ENCODE measurements around the gene BRI3BP. TPM values are rescaled to one million over a fixed set of nuclear protein-coding genes. Genes with fewer than 3 reads are reported as not detected.
A peak's percentile ranks its signal among the peaks of the same experiment; 100 is the strongest.
"Not testable (repeated sequence)": the region's sequence is repeated elsewhere in the genome, so short reads cannot be mapped to it uniquely, and the experiment has no call there.

Gene BRI3BP
- total RNA-seq, 1 experiment from 2014 or later = 23.7 TPM

DNA sequence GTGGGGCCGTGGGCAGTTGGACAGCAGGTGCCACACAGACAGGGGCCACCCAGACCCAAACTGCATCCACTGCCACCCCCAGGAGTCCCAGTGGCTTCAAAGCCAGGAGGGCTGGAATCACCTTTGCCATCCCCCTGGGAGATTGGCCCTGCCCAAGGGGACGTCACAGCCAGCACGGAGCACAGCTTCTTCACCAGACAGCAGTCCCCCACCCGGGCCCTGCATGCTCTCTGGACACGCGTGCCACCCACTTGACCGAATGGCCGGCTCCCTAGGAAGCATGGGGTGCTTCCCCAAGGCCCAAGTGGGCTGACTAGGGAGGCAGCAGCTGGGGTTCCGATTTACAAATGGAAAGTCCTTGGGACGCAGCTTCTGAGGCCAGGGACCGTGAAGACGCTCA, 21.8 kb upstream of the BRI3BP start:
- no peak for DNase-seq (ENCODE audit: extremely low read depth, low read depth)

DNA sequence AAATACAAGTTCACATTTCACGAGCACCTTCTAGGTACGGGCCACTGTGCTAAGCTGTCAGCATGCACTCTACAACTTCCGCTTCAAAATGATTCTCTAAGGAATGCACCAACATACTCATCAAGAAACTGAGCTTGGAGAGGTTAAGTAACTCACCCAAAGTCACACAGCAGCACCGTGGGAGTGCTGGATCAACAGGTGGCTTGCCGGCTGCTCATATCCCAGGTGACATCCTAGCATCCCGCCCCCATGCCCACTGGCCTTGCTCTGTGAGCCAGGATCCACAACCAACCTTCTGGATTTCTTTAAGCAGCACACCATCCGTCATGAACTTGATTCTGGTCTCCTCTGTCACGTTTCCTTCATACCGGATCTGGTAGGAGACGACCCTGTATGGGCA, 21.2 kb upstream of the BRI3BP start:
- DNase-seq (ENCODE audit: extremely low read depth, low read depth) = no peak

DNA sequence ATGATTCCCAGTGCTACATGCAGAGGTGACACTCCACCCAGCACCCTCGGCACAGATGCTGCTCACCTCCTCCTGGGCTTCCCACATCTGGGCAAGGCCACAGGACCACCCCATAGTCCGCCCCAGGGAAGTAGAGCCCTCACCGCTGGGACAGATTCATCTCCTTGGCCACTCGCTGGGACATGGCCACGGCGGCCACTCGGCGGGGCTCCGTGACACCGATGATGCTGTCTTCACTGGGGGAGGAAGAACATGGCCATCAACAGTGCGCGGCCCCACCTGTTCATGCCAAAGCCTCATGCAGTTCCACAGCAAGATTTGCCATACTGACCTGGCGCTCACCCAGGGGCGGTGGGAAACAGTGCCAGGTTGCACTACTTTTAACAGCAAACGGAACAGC, 18.2 kb upstream of the BRI3BP start:
- no peak for DNase-seq (ENCODE audit: extremely low read depth, low read depth)

- DNase-seq (ENCODE audit: extremely low read depth, low read depth) = no peak
Observed at GRCh38 chr12:124976999-124977398, 16.4 kb upstream of the BRI3BP start.

DNA sequence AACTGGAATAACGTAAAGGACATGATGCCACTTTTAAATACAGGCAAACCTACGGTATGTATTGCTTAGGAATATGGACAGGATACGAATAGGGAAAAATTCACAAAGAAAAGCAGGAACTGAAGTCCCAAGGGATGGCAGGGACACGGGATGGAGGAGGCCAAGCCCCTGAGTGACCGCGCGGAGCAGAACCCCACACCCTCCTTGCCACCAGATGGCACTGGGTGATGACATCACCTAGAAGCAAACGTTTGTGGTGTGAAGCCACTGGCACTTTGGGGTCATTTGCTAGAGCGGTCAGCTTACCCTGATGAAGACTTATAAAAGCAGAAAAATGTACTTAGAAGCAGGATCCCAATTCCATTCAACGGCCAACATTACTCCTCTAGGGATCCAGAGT, 13.9 kb upstream of the BRI3BP start:
- DNase-seq (ENCODE audit: extremely low read depth, low read depth) = no peak

- DNase-seq (ENCODE audit: extremely low read depth, low read depth) = no peak
Observed at GRCh38 chr12:124980098-124980892, 13.2 kb upstream of the BRI3BP start.

DNA sequence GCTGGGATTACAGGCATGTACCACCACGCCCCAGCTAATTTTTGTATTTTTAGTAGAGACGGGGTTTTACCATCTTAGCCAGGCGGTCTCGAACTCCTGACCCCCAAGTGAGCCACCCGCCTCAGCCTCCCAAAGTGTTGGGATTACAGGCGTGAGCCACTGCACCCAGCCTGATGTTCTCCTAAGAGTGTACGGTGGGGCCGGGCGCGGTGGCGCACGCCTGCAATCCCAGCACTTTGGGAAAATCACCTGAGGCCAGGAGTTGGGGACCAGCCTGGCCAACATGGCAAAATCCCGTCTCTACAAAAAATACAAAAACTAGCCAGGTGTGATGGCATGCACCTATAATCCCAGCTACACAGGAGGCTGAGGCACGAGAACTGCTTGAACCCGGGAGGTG, 6.6 kb upstream of the BRI3BP start:
- DNase-seq (ENCODE audit: extremely low read depth, low read depth) = not testable (repeated sequence)

DNA sequence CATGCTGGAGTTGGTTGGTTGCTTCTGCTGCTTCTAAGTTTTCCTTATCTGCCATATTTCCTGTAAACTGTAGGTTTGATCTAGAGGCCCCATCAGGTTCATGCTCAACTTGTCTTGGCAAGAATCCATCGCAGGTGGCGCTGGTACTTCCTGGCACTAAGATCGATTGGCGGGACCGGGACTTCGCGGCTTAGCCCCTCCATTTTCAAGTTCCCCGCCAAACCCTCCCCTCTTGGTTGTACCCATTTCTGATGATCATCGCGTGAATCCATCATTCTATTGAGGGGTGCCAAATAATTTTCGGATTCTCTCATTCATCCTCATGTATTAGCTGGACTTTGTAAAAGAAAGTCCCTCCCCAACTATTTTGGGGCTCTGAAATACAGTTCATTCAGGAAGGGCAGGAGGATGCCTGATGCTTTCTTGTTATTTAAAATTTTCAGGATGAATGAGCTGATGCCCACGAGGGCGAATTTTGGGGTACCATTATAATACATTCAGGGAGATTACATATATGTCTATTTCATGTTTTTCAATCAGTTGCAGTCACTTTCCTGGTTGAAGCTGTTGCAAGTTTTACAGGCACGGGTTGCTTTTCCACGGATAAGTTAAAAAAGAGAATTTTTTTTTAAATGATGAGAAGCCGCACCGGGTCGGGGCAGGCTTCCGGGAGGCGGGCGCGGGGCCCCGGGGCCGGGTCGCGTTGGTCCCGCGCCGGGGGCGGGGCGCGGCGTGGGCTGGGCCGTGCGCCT, 395 bp upstream of the BRI3BP start:
- peak; percentile 72 for DNase-seq (ENCODE audit: extremely low read depth, low read depth)

DNA sequence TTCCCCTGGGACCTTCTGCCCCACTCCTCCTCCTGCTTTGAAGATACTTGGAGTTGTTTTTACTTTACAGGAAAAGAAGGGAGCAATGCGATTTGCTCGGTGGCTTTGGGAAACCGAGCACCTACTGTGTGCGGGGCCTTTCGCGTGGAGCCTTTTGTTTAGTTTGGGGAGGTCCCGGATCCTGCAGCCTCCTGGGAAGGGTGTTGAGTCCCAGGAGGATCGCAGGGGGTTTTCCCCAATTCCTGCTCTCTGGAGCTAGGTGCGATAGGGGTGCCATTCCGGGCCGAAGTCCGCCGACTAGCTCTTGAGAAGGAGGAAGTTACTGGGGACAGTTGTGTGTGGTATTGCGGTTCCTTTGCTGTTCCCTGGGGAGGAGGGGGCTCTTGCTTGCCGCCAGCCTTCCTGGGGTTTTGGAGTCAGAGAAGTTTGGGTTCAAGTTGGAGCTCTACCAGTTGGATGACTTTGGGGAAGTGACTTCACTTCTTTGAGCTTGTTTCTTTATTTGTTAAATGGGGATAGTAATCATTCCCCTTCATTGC, 1.1 kb downstream of the BRI3BP start:
- no peak for DNase-seq (ENCODE audit: extremely low read depth, low read depth)

DNA sequence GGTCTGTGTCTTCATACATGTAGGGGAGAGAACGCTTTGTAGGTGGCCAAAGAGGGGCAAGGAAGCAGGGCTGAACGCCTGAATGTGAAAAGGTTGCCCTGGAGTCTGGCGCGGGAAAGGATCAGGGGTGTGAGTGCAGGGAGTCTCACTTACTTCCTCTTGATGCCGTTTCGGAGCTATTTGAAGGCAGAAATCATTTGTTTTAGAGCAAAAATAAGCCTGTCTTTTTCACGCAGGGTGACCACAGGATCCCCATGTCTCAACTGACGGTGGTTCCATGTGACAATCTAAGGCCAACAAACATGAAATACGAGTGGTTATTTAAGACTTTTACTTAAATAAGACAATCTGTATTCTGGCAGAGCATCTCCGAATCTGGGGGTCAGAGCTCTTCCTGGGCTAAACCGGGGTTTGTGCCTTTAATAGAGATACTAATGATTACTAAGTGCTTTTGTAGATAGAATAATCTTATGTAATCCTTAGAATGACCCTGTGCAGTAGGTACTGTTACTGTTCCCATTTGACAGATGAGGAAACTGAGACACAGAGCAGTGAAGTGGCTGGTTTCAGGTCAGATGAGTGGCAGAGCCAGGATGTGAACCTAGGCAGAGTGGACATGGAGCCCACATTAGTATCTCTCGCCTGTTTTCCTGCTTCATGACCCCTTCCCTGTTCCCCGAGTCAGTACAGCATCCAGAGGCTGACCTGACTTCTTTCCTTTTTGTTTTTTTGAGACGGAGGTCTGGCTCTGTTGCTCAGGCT, 1.9 kb downstream of the BRI3BP start:
- DNase-seq (ENCODE audit: extremely low read depth, low read depth) = no peak

GRCh38 chr12:124998705-124999104, 5.3 kb downstream of the BRI3BP start:
- DNase-seq (ENCODE audit: extremely low read depth, low read depth) = no peak

DNA sequence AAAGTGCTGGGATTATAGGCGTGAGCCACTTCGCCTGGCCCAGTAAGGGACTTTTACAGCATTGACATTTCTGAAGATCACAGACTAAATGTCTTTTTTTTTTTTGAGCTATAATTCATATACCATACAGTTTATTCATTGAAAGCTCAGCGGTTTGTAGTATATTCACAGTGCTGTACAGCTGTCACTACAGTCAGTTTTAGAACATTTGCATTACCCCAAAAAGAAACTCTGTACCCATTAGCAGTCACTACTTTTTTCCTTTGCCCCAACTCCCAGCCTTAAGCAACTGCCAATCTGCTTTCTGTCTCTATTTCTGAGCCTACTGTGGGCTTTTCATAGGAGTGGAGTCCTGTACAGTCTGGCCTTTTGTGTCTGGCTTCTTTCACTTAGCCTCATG, 8.2 kb downstream of the BRI3BP start:
- no peak for DNase-seq (ENCODE audit: extremely low read depth, low read depth)

DNA sequence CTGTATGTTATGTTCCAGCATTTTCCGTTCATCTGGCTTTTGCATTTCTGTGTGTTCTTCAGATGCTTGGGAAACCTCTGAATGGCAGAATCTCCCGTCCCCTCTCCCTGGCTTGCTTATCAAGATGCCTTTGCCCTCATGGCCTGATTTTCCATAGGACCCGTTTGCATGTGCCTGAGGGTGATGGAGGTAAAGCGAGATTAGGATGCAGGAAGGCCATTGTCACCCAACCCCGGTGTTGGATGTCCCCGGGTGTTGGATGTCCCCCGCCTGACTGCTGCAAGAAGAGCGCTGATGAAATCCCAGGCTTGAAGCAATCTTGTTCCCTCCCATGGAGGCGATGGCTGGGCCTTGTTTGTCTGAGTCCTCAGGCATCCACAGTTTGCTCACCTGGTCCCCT, 9.6 kb downstream of the BRI3BP start:
- DNase-seq (ENCODE audit: extremely low read depth, low read depth) = no peak

DNA sequence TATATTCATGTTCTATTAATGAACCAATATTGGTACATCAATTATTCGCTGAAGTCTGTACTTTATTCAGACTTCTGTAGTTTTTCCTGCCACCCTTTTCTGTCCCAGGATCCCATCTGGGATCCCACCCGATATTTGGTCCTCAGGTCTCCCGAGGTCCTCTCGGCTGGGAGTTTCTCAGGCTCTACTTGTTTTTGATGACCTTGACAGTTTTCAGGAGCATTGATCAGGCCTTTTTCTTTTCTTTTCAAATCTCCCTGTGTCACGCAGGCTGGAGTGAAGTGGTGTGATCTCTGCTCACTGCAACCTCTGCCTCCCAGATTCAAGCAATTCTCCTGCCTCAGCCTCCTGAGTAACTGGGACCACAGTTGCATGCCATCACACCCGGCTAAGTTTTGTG, 11.2 kb downstream of the BRI3BP start:
- no peak for DNase-seq (ENCODE audit: extremely low read depth, low read depth)

DNA sequence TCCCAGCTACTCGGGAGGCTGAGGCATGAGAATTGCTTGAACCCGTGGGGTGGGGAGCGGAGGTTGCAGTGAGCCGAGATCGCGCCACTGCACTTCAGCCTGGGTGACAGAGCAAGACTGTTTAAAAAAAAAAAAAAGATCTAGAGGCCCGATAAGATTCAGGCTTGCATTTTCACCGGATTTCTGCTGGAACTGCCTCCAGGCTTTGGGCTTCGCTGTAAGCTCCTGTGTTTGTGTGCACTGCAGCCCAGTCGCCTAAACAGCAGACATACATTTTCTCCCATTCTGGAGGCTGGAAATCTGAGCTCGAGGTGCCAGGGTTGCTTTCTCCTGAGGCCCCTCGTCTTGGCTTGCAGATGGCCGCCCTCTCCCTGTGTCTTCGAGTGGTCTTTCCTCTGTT, 12.2 kb downstream of the BRI3BP start:
- no peak for DNase-seq (ENCODE audit: extremely low read depth, low read depth)

DNA sequence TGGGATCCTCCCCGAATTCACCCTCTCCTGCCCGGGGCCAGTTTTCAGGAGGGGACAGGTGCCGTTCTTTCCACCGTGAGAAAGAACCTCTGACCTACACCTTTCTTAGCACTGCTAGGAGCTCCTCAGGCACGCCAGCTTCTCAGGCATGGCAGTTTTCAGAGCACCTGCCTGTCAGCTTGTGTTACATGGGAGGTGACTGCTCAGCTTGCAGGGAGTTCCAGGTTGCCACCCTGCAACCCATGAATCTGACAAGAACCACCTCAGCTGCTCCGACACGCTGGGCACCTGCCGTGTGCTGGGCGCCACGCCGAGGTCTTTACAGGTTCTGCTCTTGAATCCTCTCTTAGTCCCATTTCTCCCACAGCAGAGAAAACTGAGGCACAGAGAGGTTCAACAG, 12.9 kb downstream of the BRI3BP start:
- no peak for DNase-seq (ENCODE audit: extremely low read depth, low read depth)

DNA sequence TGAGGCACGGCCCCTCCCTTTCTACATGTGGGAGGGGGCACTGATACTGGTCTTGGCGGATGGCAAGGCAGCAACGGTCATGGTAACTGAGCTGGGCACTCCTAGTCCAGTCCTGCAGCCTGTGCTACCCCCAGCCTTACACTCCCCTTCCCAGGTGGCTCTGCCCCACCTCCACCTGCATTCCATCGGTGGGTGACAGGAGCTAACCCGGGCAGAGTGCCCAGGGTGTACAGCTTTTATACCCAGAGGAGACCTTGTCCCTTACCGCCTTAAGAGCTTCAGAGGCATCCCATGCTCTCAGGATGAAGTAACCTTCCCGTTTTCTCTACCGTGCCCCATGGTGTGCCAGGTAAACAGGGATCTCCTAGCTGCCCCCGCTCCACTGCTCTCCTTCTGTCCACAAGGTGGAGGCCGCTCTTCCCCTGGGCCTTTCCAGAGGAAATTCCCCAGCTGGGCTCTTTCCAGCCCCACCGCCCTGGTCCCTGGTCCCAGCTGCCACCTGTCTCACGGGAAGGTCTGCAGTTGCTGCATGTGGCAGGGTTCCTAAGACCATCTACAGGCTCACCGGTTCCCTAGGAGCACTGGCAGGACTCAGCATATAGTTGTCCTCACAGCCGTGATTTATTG, 20.5 kb downstream of the BRI3BP start:
- no peak for DNase-seq (ENCODE audit: extremely low read depth, low read depth)

GRCh38 chr12:125014526-125014925, 21.1 kb downstream of the BRI3BP start:
- DNase-seq (ENCODE audit: extremely low read depth, low read depth) = no peak

GRCh38 chr12:125015680-125016310, 22.4 kb downstream of the BRI3BP start:
- DNase-seq (ENCODE audit: extremely low read depth, low read depth) = no peak

GRCh38 chr12:125017801-125018200, 24.4 kb downstream of the BRI3BP start:
- DNase-seq (ENCODE audit: extremely low read depth, low read depth) = no peak
